Gastrocnemius medialis (tissue), 4 donors: ENCODE data around the gene LARGE1. TPM values are rescaled to one million over a fixed set of nuclear protein-coding genes. Genes with fewer than 3 reads are reported as not detected.

Experiments used
- ATAC-seq, 2 donors: fragments of 150-250 bp; one replicate each; pipeline ENCODE4 v1.9.1; 2016
- DNase-seq, 2 donors: peaks; one replicate each; pipeline ENCODE4 v3.0.0-alpha.2; 2019
- H3K27ac ChIP-seq, 4 donors: fragments of 200-600 bp; sonication (generic); 1 replicate in 1 of 4; 2 replicates in 3 of 4; pipeline ENCODE4 v1.5.1; 2016 to 2018; ENCODE audit warnings: mild to moderate bottlenecking in 2 of 4, moderate library complexity in 1 of 4
- H3K27me3 ChIP-seq, 3 donors: fragments of 200-600 bp; sonication (generic) in 2 of 3; 1 replicate in 1 of 3; 2 replicates in 2 of 3; pipeline versions ENCODE4 v1.5.1 to v1.6.0; 2016 to 2019; ENCODE audit warnings: mild to moderate bottlenecking in 1 of 3, moderate library complexity in 1 of 3
- H3K36me3 ChIP-seq, 2 donors: fragments of 200-600 bp; sonication (generic) in 1 of 2; one replicate each; pipeline ENCODE4 v1.5.1; 2017 to 2018
- H3K4me1 ChIP-seq, 2 donors: fragments of 200-600 bp; sonication (generic) in 1 of 2; one replicate each; pipeline ENCODE4 v1.5.1; 2016 to 2017; ENCODE audit warnings: mild to moderate bottlenecking in 2 of 2
- H3K4me3 ChIP-seq, 4 donors: fragments of 200-600 bp; sonication (generic) in 3 of 4; 1 replicate in 1 of 4; 2 replicates in 3 of 4; pipeline ENCODE4 v1.5.1; 2016 to 2019; ENCODE audit warnings: mild to moderate bottlenecking in 2 of 4
- H3K9me3 ChIP-seq, 3 donors: fragments of 200-600 bp; sonication (generic) in 2 of 3; 1 replicate in 1 of 3; 2 replicates in 2 of 3; pipeline ENCODE4 v1.5.1; 2016 to 2019
- POLR2A ChIP-seq, 2 donors: fragments of 450-650 bp; IDR thresholded peaks; one replicate each; pipeline ENCODE4 v1.6.1; 2017; ENCODE audit warnings: antibody characterized with exemption in 2 of 2, mild to moderate bottlenecking in 2 of 2, moderate library complexity in 2 of 2
- in situ Hi-C, 4 donors: fragments of 200-750 bp; cut with MboI; loops; one replicate each; pipeline versions ENCODE4 v1.15.0 to v1.8.0; 2017; ENCODE audit warnings: low sequenced_read_pairs in 4 of 4
- intact Hi-C: fragments of 100-400 bp; cut with DNase I; formaldehyde crosslinking; loops from one replicate; pipeline ENCODE4 v1.15.1; 2023; ENCODE audit warnings: low total_unique reads
- total RNA-seq, 4 donors: library from RNA; depleted of rRNA; stranded (reverse); fragments of >200 nt; gene quantifications; one replicate each; pipeline versions ENCODE4 v1.1.0 to v1.2.3, GENCODE V29; 2016
- TF ChIP-seq, protein P1 (sequence below), 5 experiments: fragments of 450-650 bp in 3 of 5; fragments of 200-600 bp in 2 of 5; sonication (generic) in 2 of 5; IDR thresholded peaks in 4 of 5; conservative IDR thresholded peaks in 1 of 5; 1 replicate in 4 of 5; 2 replicates in 1 of 5; pipeline ENCODE4 v1.5.1; 2016 to 2019; ENCODE audit warnings: antibody characterized with exemption in 5 of 5, mild to moderate bottlenecking in 3 of 5, moderate library complexity in 3 of 5

The LARGE1 gene
- total RNA-seq, 4 donors from 2014 or later = 48.5 to 91.0 (median 68.4) TPM

DNA sequence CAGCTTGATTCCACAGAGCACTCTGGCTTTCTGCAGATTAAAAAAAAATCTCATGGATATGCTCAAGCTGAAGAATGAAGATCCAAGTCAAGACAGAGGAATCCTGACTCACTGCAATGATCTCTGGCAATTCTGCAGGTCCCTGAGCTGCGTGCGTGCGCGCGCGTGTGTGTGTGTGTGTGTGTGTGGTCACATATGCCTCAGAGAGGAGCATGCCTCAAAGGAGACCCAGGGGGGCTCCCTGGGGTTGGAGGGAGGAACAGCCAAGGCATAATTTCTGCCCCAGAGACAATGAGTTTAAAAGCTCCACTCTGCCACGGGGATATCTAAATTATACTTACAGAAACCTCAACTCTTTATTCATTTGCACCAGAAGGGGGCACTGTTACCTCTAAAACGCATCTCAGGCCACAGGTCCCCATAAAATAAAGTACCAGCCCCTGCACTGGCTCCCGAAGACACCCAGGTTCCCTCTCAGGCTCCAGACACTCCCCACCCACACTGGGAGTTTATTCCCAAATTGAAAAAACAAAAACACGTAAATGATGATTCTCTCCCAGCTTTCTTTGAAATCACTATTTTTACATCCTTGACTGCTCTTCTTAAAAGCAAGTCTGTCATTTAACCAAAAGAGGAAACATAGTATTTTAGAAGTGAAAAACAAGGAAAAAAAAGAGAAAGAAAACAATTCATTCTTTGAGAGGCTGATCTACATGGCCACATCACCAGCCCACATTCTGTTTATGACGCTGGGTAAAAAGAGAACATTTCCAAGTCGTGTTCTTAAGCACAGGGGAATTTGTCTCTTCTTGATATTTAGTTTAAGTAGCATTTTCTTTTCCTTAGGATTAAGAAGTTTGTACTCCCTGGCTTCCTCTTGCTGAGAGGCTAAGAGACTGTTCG is 401.0 kb downstream of the LARGE1 start:
- no peak overlapping the region for H3K27ac ChIP-seq
- no peaks in the 10 kb centered on the region for H3K27me3 ChIP-seq
- no peaks in the 10 kb centered on the region for H3K9me3 ChIP-seq
- in situ Hi-C loops = loop anchor here (5.0 to 25.0 kb wide), 3 partner anchors 58 to 593 kb away; no protein-coding TSS in a partner anchor
- H3K4me1 ChIP-seq = peaks cover 4 to 11% of the 10 kb centered on the region in 2 donors
- intact Hi-C loops = loop anchor here (1.0 to 5.0 kb wide), 3 partner anchors 60 to 588 kb away; no protein-coding TSS in a partner anchor
- no peaks in the 10 kb centered on the region for H3K36me3 ChIP-seq
- TF ChIP-seq POLR2A (IDR thresholded peaks at IDR 0.05) = no peak
- TF ChIP-seq, protein P1, sequence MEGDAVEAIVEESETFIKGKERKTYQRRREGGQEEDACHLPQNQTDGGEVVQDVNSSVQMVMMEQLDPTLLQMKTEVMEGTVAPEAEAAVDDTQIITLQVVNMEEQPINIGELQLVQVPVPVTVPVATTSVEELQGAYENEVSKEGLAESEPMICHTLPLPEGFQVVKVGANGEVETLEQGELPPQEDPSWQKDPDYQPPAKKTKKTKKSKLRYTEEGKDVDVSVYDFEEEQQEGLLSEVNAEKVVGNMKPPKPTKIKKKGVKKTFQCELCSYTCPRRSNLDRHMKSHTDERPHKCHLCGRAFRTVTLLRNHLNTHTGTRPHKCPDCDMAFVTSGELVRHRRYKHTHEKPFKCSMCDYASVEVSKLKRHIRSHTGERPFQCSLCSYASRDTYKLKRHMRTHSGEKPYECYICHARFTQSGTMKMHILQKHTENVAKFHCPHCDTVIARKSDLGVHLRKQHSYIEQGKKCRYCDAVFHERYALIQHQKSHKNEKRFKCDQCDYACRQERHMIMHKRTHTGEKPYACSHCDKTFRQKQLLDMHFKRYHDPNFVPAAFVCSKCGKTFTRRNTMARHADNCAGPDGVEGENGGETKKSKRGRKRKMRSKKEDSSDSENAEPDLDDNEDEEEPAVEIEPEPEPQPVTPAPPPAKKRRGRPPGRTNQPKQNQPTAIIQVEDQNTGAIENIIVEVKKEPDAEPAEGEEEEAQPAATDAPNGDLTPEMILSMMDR (IDR thresholded peaks at IDR 0.05 in 4 of 5, conservative IDR thresholded peaks at IDR 0.05 in 1 of 5) = peak; percentile 31 to 71 (median 63)
- ATAC-seq (peak; percentile 59 to 71), DNase-seq (no peak)
- H3K4me3 ChIP-seq = no peak overlapping the region

DNA sequence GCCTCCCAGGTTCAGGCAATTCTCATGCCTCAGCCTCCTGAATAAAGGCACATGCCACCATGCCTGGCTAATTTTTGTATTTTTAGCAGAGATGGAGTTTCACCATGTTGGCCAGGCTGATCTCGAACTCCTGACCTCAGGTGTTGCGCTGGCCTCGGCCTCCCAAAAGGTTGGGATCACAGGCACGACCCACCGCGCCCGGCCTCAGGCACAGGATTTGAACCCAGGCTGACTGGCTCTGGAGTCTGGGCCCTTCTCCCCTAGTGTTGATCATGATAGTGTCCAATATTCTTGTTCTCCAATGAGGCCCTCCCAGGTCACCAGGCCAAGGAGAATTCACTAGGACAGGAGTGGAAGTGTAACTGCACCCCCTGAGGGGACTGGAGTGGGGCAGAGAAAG is 401.9 kb downstream of the LARGE1 start:
- Histone ChIP-seq H3K4me3 (no peak overlapping the region), H3K4me1 (peaks cover 4 to 11% of the 10 kb centered on the region in 2 donors), H3K27ac (no peak overlapping the region), H3K27me3 (no peaks in the 10 kb centered on the region), H3K9me3 (no peaks in the 10 kb centered on the region), H3K36me3 (no peaks in the 10 kb centered on the region)
- in situ Hi-C loops = loop anchor here (5.0 to 25.0 kb wide), 3 partner anchors 59 to 594 kb away; no protein-coding TSS in a partner anchor
- intact Hi-C loops = loop anchor here (5.0 kb wide), 1 partner anchor 589 kb away; no protein-coding TSS in a partner anchor
- no peak for TF ChIP-seq POLR2A (IDR thresholded peaks at IDR 0.05)
- TF ChIP-seq, protein P1 (IDR thresholded peaks at IDR 0.05 in 4 of 5, conservative IDR thresholded peaks at IDR 0.05 in 1 of 5) = no peak
- DNase-seq (no peak), ATAC-seq (no peak)

DNA sequence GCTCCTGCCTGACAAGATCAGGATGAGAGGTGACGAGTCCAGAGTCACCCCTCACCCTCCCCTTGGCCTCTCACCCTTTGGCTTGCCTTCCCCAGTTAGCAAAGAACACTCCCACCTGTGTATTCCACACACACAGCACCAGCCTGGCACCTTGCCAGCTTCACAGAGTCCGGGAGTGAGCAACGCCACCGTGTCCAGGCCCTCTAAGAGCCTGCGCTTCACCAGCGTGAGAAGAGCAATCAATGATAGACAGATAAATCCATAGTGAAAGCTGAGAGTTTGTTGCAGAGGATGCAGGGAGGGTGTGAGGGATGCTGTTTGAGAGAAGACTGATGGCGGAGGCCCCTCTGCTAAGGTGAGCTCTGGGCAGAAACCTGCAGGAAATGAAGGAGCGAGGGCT is 404.5 kb downstream of the LARGE1 start:
- Histone ChIP-seq H3K9me3 (no peaks in the 10 kb centered on the region), H3K36me3 (no peaks in the 10 kb centered on the region), H3K4me3 (no peak overlapping the region), H3K4me1 (peaks cover 4 to 11% of the 10 kb centered on the region in 2 donors), H3K27me3 (no peaks in the 10 kb centered on the region), H3K27ac (no peak overlapping the region)
- ATAC-seq = no peak
- TF ChIP-seq POLR2A (IDR thresholded peaks at IDR 0.05) = no peak
- TF ChIP-seq, protein P1 (IDR thresholded peaks at IDR 0.05 in 4 of 5, conservative IDR thresholded peaks at IDR 0.05 in 1 of 5) = no peak
- intact Hi-C loops (loop anchor here (5.0 kb wide), 1 partner anchor 592 kb away; no protein-coding TSS in a partner anchor), in situ Hi-C loops (loop anchor here (5.0 to 25.0 kb wide), 3 partner anchors 62 to 597 kb away; no protein-coding TSS in a partner anchor)
- no peak for DNase-seq

DNA sequence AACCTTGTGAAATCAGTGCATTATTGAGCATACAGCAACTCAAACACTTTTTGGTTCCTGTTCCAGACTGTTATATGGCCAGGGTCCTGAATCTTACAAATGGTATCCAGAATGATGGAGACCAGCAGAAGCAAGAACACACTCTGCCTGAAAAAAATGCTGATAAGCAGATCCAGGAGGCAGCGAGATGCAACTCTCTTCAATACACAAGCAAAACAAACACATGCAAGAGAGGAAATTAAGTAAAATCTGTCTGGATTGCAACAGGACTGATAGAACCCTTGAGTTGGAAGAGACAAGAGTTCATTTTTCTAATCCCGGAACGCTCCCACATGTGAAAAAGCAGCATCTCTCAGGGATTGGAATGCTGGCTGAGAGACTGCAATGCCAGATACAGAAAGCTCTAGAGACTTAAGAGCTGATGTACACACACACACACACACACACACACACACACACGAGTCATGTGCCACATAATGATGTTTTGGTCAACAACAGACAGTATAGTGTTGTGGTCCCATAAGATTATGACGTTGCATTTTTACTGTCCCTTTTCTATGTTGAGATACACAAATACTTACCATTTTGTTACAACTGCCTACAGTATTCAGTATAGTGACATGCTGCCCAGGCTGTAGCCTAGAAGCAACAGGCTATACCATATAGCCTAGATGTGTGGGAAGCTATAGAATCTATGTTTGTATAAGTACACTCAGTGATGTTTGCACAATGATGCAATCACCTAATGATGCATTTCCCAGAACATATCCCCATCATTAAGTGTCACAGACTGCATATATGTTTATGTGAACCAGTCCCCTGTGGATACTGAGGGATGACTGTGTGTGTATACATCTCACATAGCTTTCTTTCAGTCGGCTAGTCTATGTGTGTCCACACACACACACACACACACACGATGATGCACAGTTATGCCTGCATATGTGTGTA is 406.6 kb downstream of the LARGE1 start:
- no peak for ATAC-seq
- Histone ChIP-seq H3K4me1 (no peaks in the 10 kb centered on the region), H3K9me3 (no peaks in the 10 kb centered on the region), H3K36me3 (no peaks in the 10 kb centered on the region), H3K27me3 (no peaks in the 10 kb centered on the region), H3K27ac (no peak overlapping the region), H3K4me3 (no peak overlapping the region)
- in situ Hi-C loops (loop anchor here in 2 of 4 donors (25.0 kb wide), 1 partner anchor 599 kb away; no protein-coding TSS in a partner anchor), intact Hi-C loops (no loop called here)
- no peak for DNase-seq
- no peak for TF ChIP-seq POLR2A (IDR thresholded peaks at IDR 0.05)
- TF ChIP-seq, protein P1 (IDR thresholded peaks at IDR 0.05 in 4 of 5, conservative IDR thresholded peaks at IDR 0.05 in 1 of 5) = no peak
